Right renal pelvis (tissue), 4 donors: ENCODE measurements around the gene SOWAHC. TPM values are rescaled to one million over a fixed set of nuclear protein-coding genes. Genes with fewer than 3 reads are reported as not detected.
"Not testable (repeated sequence)": the region's sequence is repeated elsewhere in the genome, so short reads cannot be mapped to it uniquely, and the experiment has no call there.

Experiments
- DNase-seq, 4 donors: peaks; one replicate each; pipeline ENCODE4 v3.0.0-alpha.2; 2013; ENCODE audit warnings: low read depth in 4 of 4, low spot score in 3 of 4, missing footprints in 1 of 4
- polyA plus RNA-seq, 4 donors: library from polyadenylated mRNA; unstranded; fragments of 120-200 nt; gene quantifications; one replicate each; pipeline ENCODE4 v1.2.1, GENCODE V29; 2013; ENCODE audit not compliant: insufficient read length in 4 of 4

SOWAHC gene
- 10 to 100 TPM; 18.7 to 22.1 (median 20.0) TPM for polyA plus RNA-seq

GRCh38 chr2:109613922-109614714 lies at the start of gene SOWAHC, which contains the start of gene SEPTIN10:
TSS of gene SOWAHC (plus strand) at chr2:109614364. CDS start at chr2:109614490, 126 bp downstream.
TSS of gene SEPTIN10 (minus strand) at chr2:109613966. CDS start at chr2:109613827, 139 bp downstream.
- DNase-seq, result peak; percentile 93 to 97 (median 96)

- no peak for DNase-seq
Measured at GRCh38 chr2:109575373-109575772, 38.8 kb upstream of the SOWAHC start.

- not testable (repeated sequence) for DNase-seq
Measured at GRCh38 chr2:109577630-109578029, 36.5 kb upstream of the SOWAHC start.

GRCh38 chr2:109582928-109583895 lies 31.0 kb upstream of the SOWAHC start:
- no peak for DNase-seq

GRCh38 chr2:109586687-109587086 lies 27.5 kb upstream of the SOWAHC start:
- DNase-seq, result no peak

GRCh38 chr2:109591206-109591605 lies 23.0 kb upstream of the SOWAHC start:
- DNase-seq, result no peak

- no peak for DNase-seq
Measured at GRCh38 chr2:109592905-109593304, 21.3 kb upstream of the SOWAHC start.

GRCh38 chr2:109594246-109594885 lies 19.8 kb upstream of the SOWAHC start:
- no peak for DNase-seq

- no peak for DNase-seq
Measured at GRCh38 chr2:109595644-109596043, 18.5 kb upstream of the SOWAHC start.

- DNase-seq, result no peak
Measured at GRCh38 chr2:109597283-109597682, 16.9 kb upstream of the SOWAHC start.

GRCh38 chr2:109601783-109602182 lies 12.4 kb upstream of the SOWAHC start:
- no peak for DNase-seq

- DNase-seq, result no peak
Measured at GRCh38 chr2:109602617-109603188, 11.5 kb upstream of the SOWAHC start.

GRCh38 chr2:109604597-109604996 lies 9.6 kb upstream of the SOWAHC start:
- no peak for DNase-seq

- DNase-seq, result no peak
Measured at GRCh38 chr2:109607766-109608165, 6.4 kb upstream of the SOWAHC start.

GRCh38 chr2:109609352-109610024 lies 4.7 kb upstream of the SOWAHC start:
- DNase-seq, result no peak

GRCh38 chr2:109611467-109612095 lies 2.6 kb upstream of the SOWAHC start:
- DNase-seq, result no peak

- DNase-seq, result peak in 2 of 4 donors; percentile 38 to 53
Measured at GRCh38 chr2:109613081-109613921, 863 bp upstream of the SOWAHC start.
